Body of pancreas (tissue), 4 donors: ENCODE data around the gene TOP1. TPM values are rescaled to one million over a fixed set of nuclear protein-coding genes. Genes with fewer than 3 reads are reported as not detected.

ENCODE experiments used
- ATAC-seq: fragments of 150-250 bp; one replicate; pipeline ENCODE4 v1.9.1; 2016
- DNase-seq, 4 donors: peaks; one replicate each; pipeline ENCODE4 v3.0.0-alpha.2; 2019
- H3K27ac ChIP-seq, 4 donors: fragments of 200-600 bp; sonication (generic); 1 replicate in 3 of 4; 2 replicates in 1 of 4; pipeline versions ENCODE4 v1.5.1 to v1.6.1; 2016 to 2019; ENCODE audit warnings: mild to moderate bottlenecking in 1 of 4, mixed read lengths in 1 of 4, moderate library complexity in 1 of 4
- H3K27me3 ChIP-seq, 2 donors: fragments of 200-600 bp; sonication (generic); one replicate each; pipeline ENCODE4 v1.6.0; 2016; ENCODE audit warnings: mild to moderate bottlenecking in 1 of 2
- H3K36me3 ChIP-seq, 2 donors: fragments of 200-600 bp; sonication (generic); replicated peaks in 1 of 2; 2 replicates each; pipeline ENCODE4 v1.5.1; 2016; ENCODE audit warnings: low read depth in 2 of 2; ENCODE audit not compliant: insufficient read depth in 1 of 2
- H3K4me1 ChIP-seq: fragments of 200-600 bp; sonication (generic); one replicate; pipeline ENCODE4 v1.6.0; 2016
- H3K4me3 ChIP-seq, 2 donors: fragments of 200-600 bp; sonication (generic); 1 replicate in 1 of 2; 2 replicates in 1 of 2; pipeline ENCODE4 v1.5.1; 2016 to 2019
- H3K9me3 ChIP-seq, 3 donors: fragments of 200-600 bp; sonication (generic); 1 replicate in 2 of 3; 2 replicates in 1 of 3; pipeline ENCODE4 v1.5.1; 2016
- POLR2A ChIP-seq, 3 donors: fragments of 450-650 bp; IDR thresholded peaks; one replicate each; pipeline ENCODE4 v1.6.1; 2016; ENCODE audit warnings: antibody characterized with exemption in 3 of 3, mild to moderate bottlenecking in 2 of 3
- WGBS, 2 donors: methylation state at CpG; one replicate each; pipeline ENCODE4 v1.1.5; 2017; 5-methylcytosine and 5-hydroxymethylcytosine counted together
- intact Hi-C: fragments of 100-400 bp; cut with DNase I; formaldehyde crosslinking; loops from one replicate; pipeline ENCODE4 v1.15.1; 2023
- total RNA-seq, 2 donors: library from RNA; depleted of rRNA; stranded (reverse); fragments of >200 nt; gene quantifications; one replicate each; pipeline ENCODE4 v1.1.0, GENCODE V29; 2016
- TF ChIP-seq, protein P1 (sequence below), 7 experiments: fragments of 450-650 bp in 4 of 7; fragments of 200-600 bp in 3 of 7; sonication (generic) in 3 of 7; IDR thresholded peaks; one replicate each; pipeline ENCODE4 v1.5.1; 2016 to 2019; ENCODE audit warnings: antibody characterized with exemption in 7 of 7

TOP1 gene
- total RNA-seq, 2 donors from 2014 or later: 12.2 to 18.5 TPM

DNA sequence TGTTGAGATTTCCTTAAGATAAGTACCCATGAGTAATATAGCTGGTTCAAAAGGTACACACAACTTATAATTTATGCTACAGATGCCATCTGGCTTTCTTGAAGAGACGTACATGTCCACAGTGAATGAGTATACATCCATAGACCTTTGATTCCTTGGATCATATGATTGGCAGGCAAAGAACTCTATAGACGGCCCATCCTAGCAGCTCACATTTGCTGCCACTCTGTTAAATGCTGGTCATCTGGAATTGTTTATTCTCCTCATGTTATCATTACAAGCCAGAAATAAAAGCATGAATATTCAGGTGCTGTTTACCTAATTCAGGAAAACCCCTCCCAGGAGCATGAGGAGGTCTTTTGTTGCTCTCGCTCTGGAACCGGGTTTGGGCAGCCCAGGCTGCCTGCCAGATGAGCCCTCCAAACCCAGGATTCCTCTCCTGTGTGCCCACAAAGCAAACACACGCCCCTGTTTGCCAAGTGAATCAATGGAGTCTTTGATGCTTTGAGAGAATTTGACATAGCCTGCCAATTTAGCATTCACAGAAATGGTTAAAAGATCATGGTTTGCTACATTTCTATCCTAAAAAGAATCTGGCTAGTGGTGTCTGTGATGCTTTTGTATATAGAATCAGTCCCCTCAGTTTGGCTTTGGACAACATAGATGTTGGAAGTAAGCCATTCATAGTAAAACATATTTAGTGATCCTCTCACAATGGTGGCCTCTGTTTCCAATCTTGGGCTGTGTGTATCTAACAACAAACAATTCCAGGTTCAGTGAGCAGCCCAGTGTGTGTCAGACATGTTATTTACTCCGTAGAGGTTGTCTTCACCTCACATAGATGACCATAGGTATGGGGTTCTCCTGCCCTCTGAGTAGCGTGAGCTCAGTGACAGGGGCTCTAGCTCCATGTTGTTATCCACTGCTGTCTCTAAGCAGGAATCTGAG, 91.3 kb downstream of the TOP1 start:
- WGBS, 2 donors: 63 to 74% methylated on average over 7 of the region's 7 CpGs
- Histone ChIP-seq H3K4me3 (no peak overlapping the region), H3K9me3 (no peaks in the 10 kb centered on the region), H3K4me1 (no peaks in the 10 kb centered on the region), H3K36me3 (peaks cover 21 to 45% of the 10 kb centered on the region in 2 donors), H3K27ac (peak overlapping the region in 1 of 4 donors; percentile 57), H3K27me3 (no peaks in the 10 kb centered on the region)
- no peak for TF ChIP-seq POLR2A (IDR thresholded peaks at IDR 0.05)
- TF ChIP-seq, protein P1, sequence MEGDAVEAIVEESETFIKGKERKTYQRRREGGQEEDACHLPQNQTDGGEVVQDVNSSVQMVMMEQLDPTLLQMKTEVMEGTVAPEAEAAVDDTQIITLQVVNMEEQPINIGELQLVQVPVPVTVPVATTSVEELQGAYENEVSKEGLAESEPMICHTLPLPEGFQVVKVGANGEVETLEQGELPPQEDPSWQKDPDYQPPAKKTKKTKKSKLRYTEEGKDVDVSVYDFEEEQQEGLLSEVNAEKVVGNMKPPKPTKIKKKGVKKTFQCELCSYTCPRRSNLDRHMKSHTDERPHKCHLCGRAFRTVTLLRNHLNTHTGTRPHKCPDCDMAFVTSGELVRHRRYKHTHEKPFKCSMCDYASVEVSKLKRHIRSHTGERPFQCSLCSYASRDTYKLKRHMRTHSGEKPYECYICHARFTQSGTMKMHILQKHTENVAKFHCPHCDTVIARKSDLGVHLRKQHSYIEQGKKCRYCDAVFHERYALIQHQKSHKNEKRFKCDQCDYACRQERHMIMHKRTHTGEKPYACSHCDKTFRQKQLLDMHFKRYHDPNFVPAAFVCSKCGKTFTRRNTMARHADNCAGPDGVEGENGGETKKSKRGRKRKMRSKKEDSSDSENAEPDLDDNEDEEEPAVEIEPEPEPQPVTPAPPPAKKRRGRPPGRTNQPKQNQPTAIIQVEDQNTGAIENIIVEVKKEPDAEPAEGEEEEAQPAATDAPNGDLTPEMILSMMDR (IDR thresholded peaks at IDR 0.05): no peak
- ATAC-seq (peak; percentile 73), DNase-seq (peak in 2 of 4 donors; percentile 21 to 38)
- intact Hi-C loops: no loop called here

DNA sequence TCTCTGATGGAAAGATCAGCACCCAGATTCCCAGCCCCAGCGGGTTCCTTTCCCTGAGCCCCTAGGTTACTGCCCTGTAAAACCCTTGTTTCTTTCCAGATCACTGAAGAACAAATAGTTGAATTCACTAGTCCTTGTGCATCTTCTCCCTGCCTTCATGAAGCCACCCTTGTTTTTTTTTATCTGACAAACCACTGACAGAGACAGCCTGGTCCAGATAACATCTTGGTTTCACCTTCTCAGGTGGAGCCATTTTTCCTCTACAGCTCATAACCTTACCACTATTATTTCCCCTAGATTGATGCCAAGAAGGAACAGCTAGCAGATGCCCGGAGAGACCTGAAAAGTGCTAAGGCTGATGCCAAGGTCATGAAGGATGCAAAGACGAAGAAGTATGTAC, 92.8 kb downstream of the TOP1 start:
- TF ChIP-seq POLR2A (IDR thresholded peaks at IDR 0.05): no peak
- TF ChIP-seq, protein P1 (IDR thresholded peaks at IDR 0.05): no peak
- no peak overlapping the region for H3K27ac ChIP-seq
- no peak for DNase-seq
- no peak overlapping the region for H3K4me3 ChIP-seq
- intact Hi-C loops: no loop called here
- H3K27me3 ChIP-seq: no peaks in the 10 kb centered on the region
- H3K4me1 ChIP-seq: no peaks in the 10 kb centered on the region
- 81 to 90% methylated on average over 3 of the region's 3 CpGs for WGBS, 2 donors
- H3K36me3 ChIP-seq: peaks cover 15 to 30% of the 10 kb centered on the region in 2 donors
- no peak for ATAC-seq
- H3K9me3 ChIP-seq: no peaks in the 10 kb centered on the region

DNA sequence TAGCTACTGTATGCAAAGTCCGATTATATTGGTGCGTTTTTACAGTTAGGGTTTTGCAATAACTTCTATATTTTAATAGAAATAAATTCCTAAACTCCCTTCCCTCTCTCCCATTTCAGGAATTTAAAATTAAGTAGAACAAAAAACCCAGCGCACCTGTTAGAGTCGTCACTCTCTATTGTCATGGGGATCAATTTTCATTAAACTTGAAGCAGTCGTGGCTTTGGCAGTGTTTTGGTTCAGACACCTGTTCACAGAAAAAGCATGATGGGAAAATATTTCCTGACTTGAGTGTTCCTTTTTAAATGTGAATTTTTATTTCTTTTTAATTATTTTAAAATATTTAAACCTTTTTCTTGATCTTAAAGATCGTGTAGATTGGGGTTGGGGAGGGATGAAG, 95.0 kb downstream of the TOP1 start:
- DNase-seq (no peak), ATAC-seq (no peak)
- Histone ChIP-seq H3K9me3 (no peaks in the 10 kb centered on the region), H3K4me1 (no peaks in the 10 kb centered on the region), H3K4me3 (no peak overlapping the region), H3K27ac (no peak overlapping the region), H3K36me3 (peaks cover 12 to 19% of the 10 kb centered on the region in 2 donors), H3K27me3 (no peaks in the 10 kb centered on the region)
- intact Hi-C loops: no loop called here
- WGBS, 2 donors: 82 to 90% methylated on average over 6 of the region's 6 CpGs
- TF ChIP-seq POLR2A (IDR thresholded peaks at IDR 0.05): no peak
- TF ChIP-seq, protein P1 (IDR thresholded peaks at IDR 0.05): no peak

DNA sequence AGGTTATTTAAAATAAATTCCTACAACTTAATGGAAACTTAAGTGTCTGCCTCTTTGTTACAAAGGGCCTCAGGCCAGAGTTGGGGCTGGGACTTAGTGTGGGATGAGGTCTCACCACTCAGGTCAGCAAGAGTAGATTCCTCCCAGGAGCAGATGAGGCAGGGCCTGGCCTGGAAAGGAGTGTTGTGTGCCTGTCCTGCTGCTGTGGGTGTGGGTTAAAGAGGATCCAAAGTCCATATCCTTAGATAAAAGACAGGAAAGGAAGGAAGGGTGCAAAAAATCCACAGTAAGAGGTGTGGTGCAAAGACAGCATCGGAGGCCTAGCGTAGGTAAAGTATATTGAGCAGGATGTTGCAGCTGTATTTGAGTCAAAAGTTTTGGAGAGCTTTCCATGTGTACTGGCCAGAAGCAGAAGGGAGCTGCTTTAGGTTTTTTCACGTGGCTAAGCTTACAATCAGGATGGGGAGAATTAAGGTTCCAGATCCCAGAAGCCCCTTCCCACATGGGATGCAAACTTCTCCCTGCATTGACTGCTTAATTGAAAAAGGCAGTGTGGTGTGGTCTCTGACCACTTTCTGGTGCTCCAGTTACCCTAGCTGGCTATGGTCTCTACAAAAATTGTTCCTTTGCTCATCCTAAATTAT, 96.0 kb downstream of the TOP1 start:
- intact Hi-C loops: no loop called here

More for the DNA sequence above, 96.0 kb downstream of the TOP1 start:
- H3K4me3 ChIP-seq: no peak overlapping the region
- 93 to 95% methylated on average over 3 of the region's 3 CpGs for WGBS, 2 donors
- H3K36me3 ChIP-seq: peaks cover 12 to 16% of the 10 kb centered on the region in 2 donors
- DNase-seq: no peak
- no peaks in the 10 kb centered on the region for H3K27me3 ChIP-seq
- TF ChIP-seq POLR2A (IDR thresholded peaks at IDR 0.05): no peak
- TF ChIP-seq, protein P1 (IDR thresholded peaks at IDR 0.05): no peak
- no peak for ATAC-seq
- no peaks in the 10 kb centered on the region for H3K4me1 ChIP-seq
- H3K9me3 ChIP-seq: no peaks in the 10 kb centered on the region
- H3K27ac ChIP-seq: no peak overlapping the region
